ENCODE data around the gene GPR15. TPM values are rescaled to one million over a fixed set of nuclear protein-coding genes. Genes with fewer than 3 reads are reported as not detected.

GPR15 gene
- 1 to 10 TPM; 1.1 to 1.3 TPM for total RNA-seq

DNA sequence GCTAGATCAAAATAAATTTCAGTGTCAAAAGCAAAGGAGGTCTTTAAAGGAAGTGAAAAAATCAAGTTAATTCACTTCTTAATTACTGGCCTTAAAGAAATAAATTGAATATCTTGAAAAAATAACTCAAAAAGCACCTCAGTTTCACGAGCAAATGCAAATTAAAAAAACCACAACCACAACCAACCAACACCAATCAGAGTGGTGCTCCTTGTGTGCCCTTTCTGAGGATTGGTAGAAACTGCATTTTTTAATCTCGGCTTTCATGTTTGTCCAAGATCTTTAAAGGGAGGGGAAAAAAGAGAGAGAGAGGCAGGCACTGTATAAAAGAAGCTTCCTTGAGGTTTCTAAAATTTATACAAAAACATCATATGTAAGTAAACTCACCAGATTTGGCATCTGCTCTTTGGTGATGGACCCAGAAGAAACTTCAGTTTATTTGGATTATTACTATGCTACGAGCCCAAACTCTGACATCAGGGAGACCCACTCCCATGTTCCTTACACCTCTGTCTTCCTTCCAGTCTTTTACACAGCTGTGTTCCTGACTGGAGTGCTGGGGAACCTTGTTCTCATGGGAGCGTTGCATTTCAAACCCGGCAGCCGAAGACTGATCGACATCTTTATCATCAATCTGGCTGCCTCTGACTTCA is at the start of gene GPR15:
Gene GPR15, plus strand, starts transcription at position 357 of the 653 bp plus-strand sequence. Its CDS starts 56 bp downstream, at position 413.
- CTCF ChIA-PET, result interaction anchor here (0.6 to 1.3 kb wide), 3 partner anchors 9 to 60 kb away, joined by 3 to 5 read pairs (median 5); partner anchors contain the start of gene CLDND1
- peak within 1 kb of the TSS; percentile 26 for H3K4me3 Mint-ChIP-seq
- ATAC-seq (no peak), DNase-seq (no peak)
- H3K4me1 Mint-ChIP-seq, result peaks cover 36% of the 10 kb centered on the region
- peaks cover 3% of the 10 kb centered on the region for H3K27me3 Mint-ChIP-seq
- intact Hi-C loops (cut with DNase I, micrococcal nuclease), result no loop called here
- H3K27ac Mint-ChIP-seq, result peak within 1 kb of the TSS; percentile 11
- H3K36me3 Mint-ChIP-seq (ENCODE audit: low read depth), result peaks cover 17% of the 10 kb centered on the region
- H3K9me3 Mint-ChIP-seq (ENCODE audit: low read depth), result no peaks in the 10 kb centered on the region
- POLR2A ChIA-PET, result interaction anchor here (1.6 kb wide), 1 partner anchor 9 kb away, joined by 8 read pairs; the partner anchor contains the start of gene CLDND1

- Mint-ChIP-seq H3K4me1 (no peaks in the 10 kb centered on the region), H3K27ac (no peak overlapping the region), H3K4me3 (no peak overlapping the region), H3K9me3 (ENCODE audit: low read depth) (peaks cover 27% of the 10 kb centered on the region), H3K27me3 (peaks cover 10% of the 10 kb centered on the region), H3K36me3 (ENCODE audit: low read depth) (peaks cover 3% of the 10 kb centered on the region)
- DNase-seq (no peak), ATAC-seq (no peak)
- intact Hi-C loops (cut with DNase I, micrococcal nuclease), result no loop called here
- POLR2A ChIA-PET, result no interaction called here
- CTCF ChIA-PET, result interaction anchor here (0.8 kb wide), 1 partner anchor 20 kb away, joined by 3 read pairs; the partner anchor contains the start of gene OR5K1
Observed at GRCh38 chr3:98482717-98483482, 48.9 kb upstream of the GPR15 start.

DNA sequence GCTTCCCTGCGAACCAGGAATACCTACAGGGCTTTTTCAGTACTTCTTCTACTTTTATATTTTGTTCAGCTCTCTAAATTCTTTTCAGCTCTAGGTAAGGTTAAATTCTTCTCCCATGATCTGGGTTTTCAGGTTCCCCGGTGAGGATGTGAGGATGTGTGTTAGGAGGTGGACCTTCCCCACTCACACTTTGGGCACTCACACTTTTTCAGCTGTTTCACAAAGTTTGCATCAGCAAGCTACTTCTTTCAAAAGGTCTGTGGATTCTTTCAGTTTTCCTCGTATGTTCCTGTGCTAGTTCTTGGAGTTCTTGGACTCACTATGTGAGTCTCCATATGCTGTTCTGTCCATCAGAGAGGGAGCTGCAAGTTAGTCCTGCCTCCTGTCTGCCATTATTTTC is 48.2 kb upstream of the GPR15 start:
- Mint-ChIP-seq H3K36me3 (ENCODE audit: low read depth) (peaks cover 4% of the 10 kb centered on the region), H3K4me3 (no peak overlapping the region), H3K9me3 (ENCODE audit: low read depth) (peaks cover 33% of the 10 kb centered on the region), H3K27me3 (peaks cover 15% of the 10 kb centered on the region), H3K27ac (no peak overlapping the region), H3K4me1 (no peaks in the 10 kb centered on the region)
- ChIA-PET CTCF (no interaction called here), POLR2A (no interaction called here)
- DNase-seq (no peak), ATAC-seq (no peak)
- intact Hi-C loops (cut with DNase I, micrococcal nuclease), result no loop called here

GRCh38 chr3:98497381-98497780 is 34.4 kb upstream of the GPR15 start, which contains the start of gene OR5K2:
OR5K2 (plus strand) TSS chr3:98497681; CDS start chr3:98497681, 0 bp downstream.
- H3K4me1 Mint-ChIP-seq, result peaks cover 4% of the 10 kb centered on the region
- H3K27ac Mint-ChIP-seq, result no peak within 1 kb of the TSS
- ChIA-PET CTCF (interaction anchor here (0.9 kb wide), 1 partner anchor 9 kb away, joined by 3 read pairs; no protein-coding TSS in a partner anchor), POLR2A (no interaction called here)
- DNase-seq (no peak), ATAC-seq (no peak)
- no peak within 1 kb of the TSS for H3K4me3 Mint-ChIP-seq
- H3K9me3 Mint-ChIP-seq (ENCODE audit: low read depth), result no peaks in the 10 kb centered on the region
- H3K36me3 Mint-ChIP-seq (ENCODE audit: low read depth), result no peaks in the 10 kb centered on the region
- H3K27me3 Mint-ChIP-seq, result peaks cover 5% of the 10 kb centered on the region
- intact Hi-C loops (cut with DNase I, micrococcal nuclease), result no loop called here

DNA sequence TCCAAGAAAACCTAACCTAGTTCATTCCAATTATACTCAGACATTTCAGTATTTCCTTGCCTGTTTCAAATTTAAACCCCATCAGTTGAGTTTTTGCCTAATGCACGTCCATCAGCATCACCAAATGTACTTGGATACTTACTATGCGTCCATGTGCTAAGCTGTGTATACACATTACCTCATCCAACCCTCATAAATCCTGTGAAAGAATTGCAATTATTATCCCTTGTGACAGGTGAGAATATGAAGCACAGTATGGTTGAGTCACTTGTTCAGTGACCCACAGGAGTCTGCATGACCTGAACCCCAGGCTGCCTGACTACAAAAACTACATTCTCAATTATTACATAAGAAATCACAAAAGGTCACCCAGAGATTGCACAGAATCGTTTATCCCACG is 31.8 kb upstream of the GPR15 start:
- peaks cover 4% of the 10 kb centered on the region for H3K36me3 Mint-ChIP-seq (ENCODE audit: low read depth)
- H3K4me3 Mint-ChIP-seq, result no peak overlapping the region
- peaks cover 3% of the 10 kb centered on the region for H3K27me3 Mint-ChIP-seq
- DNase-seq, result no peak
- peaks cover 15% of the 10 kb centered on the region for H3K4me1 Mint-ChIP-seq
- no peaks in the 10 kb centered on the region for H3K9me3 Mint-ChIP-seq (ENCODE audit: low read depth)
- POLR2A ChIA-PET, result no interaction called here
- intact Hi-C loops (cut with DNase I, micrococcal nuclease), result no loop called here
- no peak for ATAC-seq
- CTCF ChIA-PET, result interaction anchor here (0.7 kb wide), 1 partner anchor 171 kb away, joined by 3 read pairs; no protein-coding TSS in a partner anchor
- H3K27ac Mint-ChIP-seq, result no peak overlapping the region

GRCh38 chr3:98501270-98501669 is 30.5 kb upstream of the GPR15 start:
- Mint-ChIP-seq H3K36me3 (ENCODE audit: low read depth) (peaks cover 10% of the 10 kb centered on the region), H3K9me3 (ENCODE audit: low read depth) (no peaks in the 10 kb centered on the region), H3K27me3 (peaks cover 2% of the 10 kb centered on the region), H3K27ac (no peak overlapping the region), H3K4me1 (peaks cover 15% of the 10 kb centered on the region), H3K4me3 (no peak overlapping the region)
- intact Hi-C loops (cut with DNase I, micrococcal nuclease), result no loop called here
- POLR2A ChIA-PET, result no interaction called here
- DNase-seq, result no peak
- no peak for ATAC-seq
- CTCF ChIA-PET, result interaction anchor here (0.6 to 1.5 kb wide), 2 partner anchors 13 to 104 kb away, joined by 3 read pairs; no protein-coding TSS in a partner anchor

- CTCF ChIA-PET, result interaction anchor here (0.6 to 1.5 kb wide), 2 partner anchors 14 to 103 kb away, joined by 3 read pairs; no protein-coding TSS in a partner anchor
- intact Hi-C loops (cut with DNase I, micrococcal nuclease), result no loop called here
- POLR2A ChIA-PET, result no interaction called here
- no peak for DNase-seq
- H3K4me1 Mint-ChIP-seq, result peaks cover 15% of the 10 kb centered on the region
- H3K4me3 Mint-ChIP-seq, result no peak overlapping the region
- peaks cover 16% of the 10 kb centered on the region for H3K36me3 Mint-ChIP-seq (ENCODE audit: low read depth)
- peaks cover 2% of the 10 kb centered on the region for H3K27me3 Mint-ChIP-seq
- no peaks in the 10 kb centered on the region for H3K9me3 Mint-ChIP-seq (ENCODE audit: low read depth)
- no peak for ATAC-seq
- no peak overlapping the region for H3K27ac Mint-ChIP-seq
Observed at GRCh38 chr3:98501863-98502576, 29.8 kb upstream of the GPR15 start.

DNA sequence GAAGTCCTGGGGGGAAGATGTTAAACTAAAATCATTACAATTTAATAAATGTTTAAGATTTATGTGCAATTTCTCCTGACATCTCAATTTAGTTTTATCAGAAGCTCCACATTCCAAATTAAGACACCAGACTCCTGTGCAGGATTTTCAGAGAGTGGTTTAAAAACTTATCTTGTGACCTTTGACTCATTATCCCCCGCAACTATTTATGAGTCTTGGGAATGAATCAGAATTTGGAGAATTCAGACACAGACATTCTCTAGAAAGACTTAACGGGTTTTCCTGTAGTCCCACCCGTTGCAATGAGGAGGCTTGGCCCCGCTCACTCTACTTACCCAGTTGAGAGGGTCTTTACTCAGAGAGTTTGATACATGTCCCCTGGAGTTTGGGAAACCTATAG is 27.2 kb upstream of the GPR15 start:
- intact Hi-C loops (cut with DNase I, micrococcal nuclease), result no loop called here
- peaks cover 22% of the 10 kb centered on the region for H3K4me1 Mint-ChIP-seq
- no peak for DNase-seq
- H3K4me3 Mint-ChIP-seq, result no peak overlapping the region
- ATAC-seq, result no peak
- H3K27me3 Mint-ChIP-seq, result no peaks in the 10 kb centered on the region
- ChIA-PET POLR2A (no interaction called here), CTCF (no interaction called here)
- H3K27ac Mint-ChIP-seq, result no peak overlapping the region
- H3K9me3 Mint-ChIP-seq (ENCODE audit: low read depth), result no peaks in the 10 kb centered on the region
- H3K36me3 Mint-ChIP-seq (ENCODE audit: low read depth), result peaks cover 26% of the 10 kb centered on the region

DNA sequence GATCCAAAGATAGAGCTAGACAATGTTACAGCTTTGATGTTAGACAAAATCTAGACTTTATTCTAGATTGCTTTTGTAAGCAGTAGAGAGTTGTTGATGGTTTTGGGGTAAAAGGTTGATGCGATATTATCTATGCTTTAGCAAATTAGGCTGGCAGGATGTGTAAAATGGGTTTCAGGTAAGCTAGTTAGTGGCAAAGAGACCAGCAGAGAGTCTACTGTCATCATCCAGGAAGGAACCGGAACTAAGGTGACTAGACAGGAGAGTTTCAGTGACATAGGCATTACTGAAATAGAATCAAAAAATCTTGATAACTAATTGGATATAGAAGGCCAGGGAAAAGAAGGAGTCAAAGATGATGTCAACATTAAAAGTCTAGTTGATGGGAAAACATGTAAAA is 23.2 kb upstream of the GPR15 start:
- peaks cover 44% of the 10 kb centered on the region for H3K36me3 Mint-ChIP-seq (ENCODE audit: low read depth)
- intact Hi-C loops (cut with DNase I, micrococcal nuclease), result no loop called here
- H3K27me3 Mint-ChIP-seq, result no peaks in the 10 kb centered on the region
- no peak for ATAC-seq
- H3K4me1 Mint-ChIP-seq, result peaks cover 13% of the 10 kb centered on the region
- H3K27ac Mint-ChIP-seq, result no peak overlapping the region
- CTCF ChIA-PET, result interaction anchor here (1.0 kb wide), 1 partner anchor 64 kb away, joined by 3 read pairs; no protein-coding TSS in a partner anchor
- no peak for DNase-seq
- POLR2A ChIA-PET, result no interaction called here
- no peak overlapping the region for H3K4me3 Mint-ChIP-seq
- no peaks in the 10 kb centered on the region for H3K9me3 Mint-ChIP-seq (ENCODE audit: low read depth)

DNA sequence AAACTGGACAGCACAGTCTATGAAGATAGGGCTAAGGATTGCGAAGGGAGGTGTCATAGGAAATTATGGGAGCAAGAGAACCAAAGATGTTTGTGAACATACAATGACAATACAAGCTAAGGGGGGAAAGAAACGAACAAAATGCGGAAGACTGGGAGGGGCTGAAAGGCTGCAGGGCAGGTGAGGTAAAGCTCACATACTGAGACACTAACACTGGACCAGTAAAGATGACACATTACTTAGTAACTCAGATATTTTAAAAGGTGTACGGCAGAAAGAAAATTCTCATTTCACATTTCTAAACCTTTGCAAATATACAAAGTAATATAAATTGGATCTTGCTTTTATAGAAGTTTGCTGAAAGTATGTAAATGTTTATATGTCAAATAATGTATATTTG is 19.2 kb upstream of the GPR15 start:
- DNase-seq (no peak), ATAC-seq (no peak)
- H3K4me1 Mint-ChIP-seq, result peaks cover 33% of the 10 kb centered on the region
- no peaks in the 10 kb centered on the region for H3K9me3 Mint-ChIP-seq (ENCODE audit: low read depth)
- peaks cover 58% of the 10 kb centered on the region for H3K36me3 Mint-ChIP-seq (ENCODE audit: low read depth)
- no peak overlapping the region for H3K27ac Mint-ChIP-seq
- no peak overlapping the region for H3K4me3 Mint-ChIP-seq
- ChIA-PET POLR2A (no interaction called here), CTCF (no interaction called here)
- no peaks in the 10 kb centered on the region for H3K27me3 Mint-ChIP-seq
- intact Hi-C loops (cut with DNase I, micrococcal nuclease), result no loop called here

DNA sequence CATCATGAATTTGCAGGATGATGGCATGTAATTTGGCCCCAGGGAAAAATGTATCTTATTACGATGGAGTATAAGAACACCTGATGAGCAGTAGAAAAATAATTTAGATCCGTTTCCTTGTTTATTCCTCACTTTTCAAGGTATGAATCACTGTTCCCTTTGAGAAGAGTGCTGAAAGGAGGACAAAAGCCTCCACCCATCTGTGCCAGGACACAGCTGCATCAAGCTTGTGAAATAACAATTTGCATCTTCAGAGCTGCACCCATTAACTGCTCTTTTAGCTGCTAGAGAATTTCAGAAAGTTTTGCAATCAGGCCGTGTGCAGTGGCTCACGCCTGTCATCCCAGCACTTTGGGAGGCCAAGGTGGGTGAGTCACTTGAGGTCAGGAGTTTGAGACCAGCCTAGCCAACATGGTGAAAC is 18.7 kb upstream of the GPR15 start:
- ChIA-PET POLR2A (no interaction called here), CTCF (no interaction called here)
- intact Hi-C loops (cut with DNase I, micrococcal nuclease), result no loop called here
- no peaks in the 10 kb centered on the region for H3K27me3 Mint-ChIP-seq
- H3K9me3 Mint-ChIP-seq (ENCODE audit: low read depth), result no peaks in the 10 kb centered on the region
- no peak overlapping the region for H3K4me3 Mint-ChIP-seq
- DNase-seq (peak; percentile 46), ATAC-seq (peak; percentile 58)
- no peak overlapping the region for H3K27ac Mint-ChIP-seq
- H3K36me3 Mint-ChIP-seq (ENCODE audit: low read depth), result peaks cover 59% of the 10 kb centered on the region
- peaks cover 37% of the 10 kb centered on the region for H3K4me1 Mint-ChIP-seq

Measured in activated CD4-positive, alpha-beta T cell treated with anti-CD3 and anti-CD28 coated beads for 36 hours (primary cell).